HUES48 (cell line): ENCODE data around the gene ARFRP1.
"Not testable (repeated sequence)": the region's sequence is repeated elsewhere in the genome, so short reads cannot be mapped to it uniquely, and the experiment has no call there.

ENCODE experiments used
- H3K27ac ChIP-seq: one replicate; pipeline ENCODE4 v1.7.0; 2013; ENCODE audit warnings: low read depth, low read length, inconsistent platforms
- H3K27me3 ChIP-seq: 2 replicates; pipeline ENCODE4 v1.6.1; 2013; ENCODE audit warnings: mild to moderate bottlenecking, low read length; ENCODE audit not compliant: control insufficient read depth, insufficient read depth
- H3K36me3 ChIP-seq: 2 replicates; pipeline ENCODE4 v1.6.1; 2013; ENCODE audit warnings: low read length; ENCODE audit not compliant: control insufficient read depth, insufficient read depth
- H3K4me1 ChIP-seq: 2 replicates; pipeline ENCODE4 v1.6.1; 2013; ENCODE audit warnings: mild to moderate bottlenecking, low read length; ENCODE audit not compliant: control insufficient read depth, insufficient read depth
- H3K4me3 ChIP-seq: 2 replicates; pipeline ENCODE4 v1.5.1; 2013; ENCODE audit warnings: mild to moderate bottlenecking, low read depth, low read length
- H3K9ac ChIP-seq: 2 replicates; pipeline ENCODE4 v1.6.1; 2013; ENCODE audit warnings: mild to moderate bottlenecking, low read depth, low read length, moderate library complexity
- H3K9me3 ChIP-seq: 2 replicates; pipeline ENCODE4 v1.6.1; 2013; ENCODE audit warnings: low read length; ENCODE audit not compliant: control insufficient read depth, insufficient read depth

ARFRP1 gene

GRCh38 chr20:63656451-63656850 lies 51.3 kb downstream of the ARFRP1 start:
- Histone ChIP-seq H3K9me3 (no peaks in the 10 kb centered on the region), H3K27me3 (peaks cover 8% of the 10 kb centered on the region; the same call in 1 of the 2 replicates), H3K4me3 (no peak overlapping the region), H3K4me1 (peaks cover 13% of the 10 kb centered on the region), H3K27ac (no peak overlapping the region), H3K36me3 (peaks cover 18% of the 10 kb centered on the region), H3K9ac (no peak overlapping the region)

- H3K27ac ChIP-seq = no peak overlapping the region
- no peak overlapping the region for H3K4me3 ChIP-seq
- H3K4me1 ChIP-seq = peaks cover 13% of the 10 kb centered on the region
- H3K36me3 ChIP-seq = peaks cover 6% of the 10 kb centered on the region
- peaks cover 9% of the 10 kb centered on the region; the same call in 1 of the 2 replicates for H3K27me3 ChIP-seq
- no peaks in the 10 kb centered on the region for H3K9me3 ChIP-seq
- no peak overlapping the region for H3K9ac ChIP-seq
Observed at GRCh38 chr20:63655249-63655648, 52.5 kb downstream of the ARFRP1 start.

- peak overlapping the region; percentile 89 for H3K27ac ChIP-seq
- peaks cover 10% of the 10 kb centered on the region for H3K4me1 ChIP-seq
- no peaks in the 10 kb centered on the region for H3K9me3 ChIP-seq
- H3K9ac ChIP-seq = peak overlapping the region; percentile 56
- H3K27me3 ChIP-seq = peaks cover 9% of the 10 kb centered on the region; the same call in 1 of the 2 replicates
- no peaks in the 10 kb centered on the region for H3K36me3 ChIP-seq
- peak overlapping the region; percentile 76 for H3K4me3 ChIP-seq
Observed at GRCh38 chr20:63653974-63654668, 53.7 kb downstream of the ARFRP1 start.

GRCh38 chr20:63653041-63653973 lies 54.5 kb downstream of the ARFRP1 start, which contains the start of gene STMN3:
TSS of gene STMN3 (minus strand) at chr20:63653424. CDS start at chr20:63653345, 79 bp downstream.
- Histone ChIP-seq H3K36me3 (no peaks in the 10 kb centered on the region), H3K4me1 (peaks cover 8% of the 10 kb centered on the region), H3K9ac (peak within 1 kb of the TSS; percentile 56), H3K4me3 (peak within 1 kb of the TSS; percentile 76), H3K9me3 (no peaks in the 10 kb centered on the region), H3K27me3 (peaks cover 9% of the 10 kb centered on the region; the same call in 1 of the 2 replicates), H3K27ac (peak within 1 kb of the TSS; percentile 89)

GRCh38 chr20:63652192-63652980 lies 55.4 kb downstream of the ARFRP1 start:
- Histone ChIP-seq H3K27ac (peak overlapping the region; percentile 69), H3K4me1 (peaks cover 8% of the 10 kb centered on the region), H3K4me3 (peak overlapping the region; percentile 66), H3K27me3 (peaks cover 9% of the 10 kb centered on the region; the same call in 1 of the 2 replicates), H3K9me3 (no peaks in the 10 kb centered on the region), H3K36me3 (peaks cover 4% of the 10 kb centered on the region; the same call in 1 of the 2 replicates), H3K9ac (no peak overlapping the region)

- H3K4me1 ChIP-seq = peaks cover 8% of the 10 kb centered on the region
- H3K9me3 ChIP-seq = no peaks in the 10 kb centered on the region
- peaks cover 9% of the 10 kb centered on the region; the same call in 1 of the 2 replicates for H3K27me3 ChIP-seq
- H3K9ac ChIP-seq = no peak overlapping the region
- H3K4me3 ChIP-seq = peak overlapping the region; percentile 66
- H3K36me3 ChIP-seq = peaks cover 4% of the 10 kb centered on the region; the same call in 1 of the 2 replicates
- H3K27ac ChIP-seq = no peak overlapping the region
Observed at GRCh38 chr20:63651942-63652191, 55.9 kb downstream of the ARFRP1 start.

- H3K27ac ChIP-seq, H3K27me3 ChIP-seq, H3K4me3 ChIP-seq, H3K36me3 ChIP-seq, H3K9ac ChIP-seq, H3K9me3 ChIP-seq, H3K4me1 ChIP-seq: not testable (repeated sequence)
Observed at GRCh38 chr20:63650486-63650885, 57.3 kb downstream of the ARFRP1 start.

GRCh38 chr20:63648895-63649589 lies 58.7 kb downstream of the ARFRP1 start:
- H3K27ac ChIP-seq = no peak overlapping the region
- peaks cover under 1% of the 10 kb centered on the region for H3K4me1 ChIP-seq
- no peak overlapping the region for H3K9ac ChIP-seq
- H3K9me3 ChIP-seq = no peaks in the 10 kb centered on the region
- H3K4me3 ChIP-seq = no peak overlapping the region
- H3K36me3 ChIP-seq = peaks cover 4% of the 10 kb centered on the region; the same call in 1 of the 2 replicates
- H3K27me3 ChIP-seq = peaks cover 9% of the 10 kb centered on the region; the same call in 1 of the 2 replicates
